B cell (primary cell): ENCODE data around the gene PRSS33.

ENCODE experiments used
- CTCF ChIP-seq: fragments of 200-600 bp; IDR thresholded peaks from one replicate; pipeline ENCODE4 v1.8.0; 2022; ENCODE audit warnings: antibody characterized with exemption, mild to moderate bottlenecking
- EZH2 ChIP-seq: IDR thresholded peaks from 2 replicates; pipeline ENCODE4 v1.6.1; 2012; ENCODE audit warnings: borderline replicate concordance, low read depth, mild to moderate bottlenecking, moderate library complexity, low read length; ENCODE audit not compliant: insufficient read depth, poor library complexity, severe bottlenecking

GRCh38 chr16:2761886-2762583, 25.3 kb downstream of the PRSS33 start:
- TF ChIP-seq CTCF (no peak), EZH2 (no peak)
